Stimulated activated CD4-positive, alpha-beta T cell treated with anti-CD3 and anti-CD28 coated beads, Interleukin-15, amount 100 ng/mL, for 48 hours (primary cell): ENCODE data around the gene TXN.

ENCODE experiments used
- DNase-seq, 2 donors: peaks; one replicate each; pipeline ENCODE4 v3.0.0-alpha.2; 2020; ENCODE audit warnings: low read depth in 2 of 2

TXN gene

DNA sequence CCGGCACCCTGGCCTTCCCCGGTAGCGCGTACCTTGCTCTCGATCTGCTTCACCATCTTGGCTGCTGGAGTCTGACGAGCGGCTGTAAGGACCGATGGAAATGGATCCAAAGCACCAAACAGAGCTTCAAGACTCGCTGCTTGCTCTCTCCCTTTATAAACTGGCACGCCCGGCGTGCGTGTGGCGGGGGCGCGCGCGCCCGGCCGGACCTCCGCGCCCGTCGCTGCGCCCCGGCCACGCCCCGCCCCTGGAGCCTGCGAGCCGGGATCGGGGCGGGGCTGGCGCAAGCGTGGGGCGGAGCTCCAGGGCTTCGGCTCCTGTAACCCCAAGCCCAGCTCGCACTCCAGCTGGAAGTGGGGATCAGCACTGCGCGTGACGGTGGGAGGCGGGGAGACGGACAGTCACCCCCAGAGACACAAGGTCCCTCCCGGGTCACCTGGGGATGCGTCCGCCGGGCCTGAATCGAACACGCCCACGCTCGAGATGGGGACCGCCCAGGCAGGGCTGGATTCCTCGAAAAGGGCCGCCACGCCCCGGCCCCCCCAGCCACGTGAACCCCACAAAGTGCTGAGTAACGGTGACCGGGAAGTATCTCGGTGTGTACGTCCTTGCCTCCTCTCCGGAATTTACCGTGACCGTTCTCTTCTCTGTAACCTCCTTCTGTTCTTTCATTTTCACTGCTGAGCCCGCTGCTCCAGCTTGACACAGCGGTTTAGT, at the start of gene TXN:
Gene TXN, minus strand, starts transcription at position 128 of the 717 bp plus-strand sequence. Its CDS starts 72 bp downstream, at position 56.
- peak; percentile 81 to 87 for DNase-seq

DNA sequence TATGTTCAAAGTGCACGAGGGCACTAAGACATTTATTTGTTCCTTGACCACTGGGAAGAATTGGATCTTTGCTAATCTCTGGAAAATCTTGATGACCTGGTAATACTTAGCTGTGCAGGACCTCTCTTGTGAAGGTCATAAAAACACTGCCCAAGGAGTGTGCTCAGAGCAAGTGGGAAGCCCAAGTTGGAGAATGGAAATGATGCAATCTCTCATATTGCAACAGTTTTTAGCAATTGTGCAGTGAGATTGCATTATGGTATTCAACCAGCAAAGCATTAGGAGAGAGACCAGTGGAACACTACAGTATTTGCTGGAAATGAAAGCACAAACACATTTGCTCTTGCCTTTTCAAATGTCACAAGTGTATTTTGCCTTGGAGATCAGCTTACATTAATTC, 46.8 kb upstream of the TXN start:
- DNase-seq: no peak

DNA sequence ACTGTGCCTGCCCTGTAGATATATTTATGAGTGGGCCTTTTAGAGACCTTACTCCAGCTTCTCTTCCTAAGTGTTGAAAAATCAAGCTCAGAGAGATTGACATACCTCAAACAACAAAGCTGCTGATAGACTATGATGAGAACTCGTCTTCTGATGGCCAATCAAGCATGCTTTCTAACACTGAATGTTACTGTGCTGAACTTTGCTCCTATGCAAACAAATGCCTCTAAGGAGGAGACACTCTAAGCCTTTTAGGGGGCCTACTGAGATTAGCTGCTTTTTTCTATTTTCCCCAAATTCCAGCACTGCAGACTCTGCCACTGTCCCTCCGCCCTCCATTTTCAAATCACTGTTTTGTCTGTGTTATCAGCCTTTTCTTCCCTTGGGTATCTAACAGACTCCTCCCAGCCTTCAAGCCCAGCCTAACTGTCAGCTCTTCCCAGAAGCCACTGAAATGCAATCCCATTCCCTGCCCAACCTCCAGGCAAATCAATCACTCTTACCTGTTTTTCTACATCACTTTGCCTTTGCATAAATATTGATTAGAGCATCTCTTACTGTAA, 41.8 kb upstream of the TXN start:
- no peak for DNase-seq

DNA sequence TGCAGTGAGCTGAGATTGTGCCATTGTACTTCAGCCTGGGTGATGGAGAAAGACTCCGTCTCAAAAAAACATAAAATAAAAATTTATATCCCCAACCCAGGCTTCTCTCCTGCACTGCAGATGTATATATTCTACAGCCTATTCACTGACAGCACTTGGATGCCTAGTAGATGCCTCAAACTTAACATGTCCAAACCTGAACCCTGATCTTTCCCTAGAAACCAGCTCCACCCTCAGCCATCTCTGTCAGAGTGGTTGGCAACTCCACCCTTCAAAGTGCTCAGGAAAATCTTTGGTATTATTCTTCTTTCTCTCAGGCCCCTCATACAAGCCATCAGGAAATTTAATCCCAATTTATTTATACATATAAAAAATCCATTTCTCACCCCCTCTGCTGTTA, 36.9 kb upstream of the TXN start:
- DNase-seq: no peak

DNA sequence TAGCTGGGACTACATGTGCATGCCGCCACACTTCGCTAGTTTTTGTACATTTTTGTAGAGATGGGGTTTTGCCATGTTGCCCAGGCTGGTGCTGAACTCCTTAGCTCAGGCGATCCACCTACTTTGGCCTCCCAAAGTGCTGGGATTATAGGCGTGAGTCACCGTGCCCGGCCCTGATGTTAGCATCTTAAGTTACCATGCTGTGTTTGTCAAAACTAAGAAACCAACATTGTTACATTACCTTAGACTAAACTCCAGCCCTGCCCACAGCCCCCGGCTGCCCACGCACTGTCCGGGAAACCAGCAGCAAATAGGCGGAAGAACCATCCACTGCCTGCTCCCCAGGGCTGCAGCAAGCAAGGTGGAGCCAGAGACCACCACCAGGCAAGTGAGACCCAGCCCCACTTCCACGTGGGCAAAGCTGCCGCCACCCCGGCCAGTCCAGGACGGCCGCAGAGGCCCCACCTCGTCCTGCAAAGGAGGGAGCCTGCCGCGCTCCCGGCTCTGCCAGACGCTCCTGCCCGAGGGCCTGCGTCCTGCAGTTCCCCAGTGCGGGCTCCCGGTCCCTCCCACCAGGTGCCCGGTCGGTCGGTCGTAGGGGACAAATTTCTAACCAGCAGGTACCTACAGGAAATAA, 35.7 kb upstream of the TXN start:
- DNase-seq: no peak

DNA sequence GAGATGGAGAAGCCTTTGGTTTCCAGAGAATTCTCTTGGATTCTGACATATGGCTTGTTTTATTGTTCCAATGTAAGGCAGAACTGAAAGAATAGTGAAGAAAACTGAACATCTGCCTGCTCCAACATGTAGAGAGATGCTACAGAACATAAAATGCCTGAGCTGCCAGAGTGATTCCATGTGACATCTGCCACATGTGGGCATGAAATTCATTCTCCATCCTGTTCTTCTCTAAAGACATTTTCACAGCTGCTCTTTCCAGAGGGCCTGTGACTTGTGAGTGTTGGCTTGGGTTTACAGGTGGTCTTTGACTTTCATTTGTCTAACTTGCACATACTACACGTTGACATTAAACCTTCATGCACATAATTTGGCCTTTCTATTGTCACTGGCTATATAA, 33.7 kb upstream of the TXN start:
- no peak for DNase-seq

DNA sequence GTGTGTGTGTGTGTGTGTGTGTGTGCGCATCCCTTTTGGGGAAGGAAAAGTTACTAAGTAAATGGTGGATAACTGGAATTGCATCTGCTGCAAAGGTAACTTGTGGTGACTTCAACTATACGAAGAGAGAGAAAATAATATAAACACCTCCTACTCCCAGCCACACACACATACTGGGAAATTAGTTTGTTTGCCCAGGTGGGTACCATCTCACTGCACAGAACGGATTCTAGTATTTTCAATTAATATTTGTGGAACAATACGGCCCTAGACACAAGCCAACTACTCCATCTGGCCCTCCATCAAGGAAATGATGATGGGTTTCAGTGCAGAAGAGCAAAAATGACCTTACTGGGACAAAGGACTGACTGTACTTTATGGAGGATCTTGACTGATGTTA, 32.2 kb upstream of the TXN start:
- no peak for DNase-seq

DNA sequence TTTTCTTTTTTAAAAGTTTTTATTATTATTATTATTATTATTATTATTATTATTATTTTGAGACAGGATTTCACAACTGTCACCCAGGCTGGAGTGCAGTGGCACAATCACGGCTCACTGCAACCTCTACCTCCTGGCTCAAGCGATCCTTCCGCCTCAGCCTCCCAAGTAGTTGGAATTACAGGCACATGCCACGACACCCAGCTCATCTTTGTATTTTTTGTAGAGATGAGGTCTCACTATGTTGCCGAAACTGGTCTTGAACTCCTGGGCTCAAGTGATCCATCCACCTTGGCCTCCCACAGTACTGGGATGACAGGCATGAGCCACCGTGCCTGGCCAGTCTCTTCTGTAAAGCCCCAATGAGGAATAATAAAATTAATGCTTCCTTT, 31.0 kb upstream of the TXN start:
- no peak for DNase-seq

DNA sequence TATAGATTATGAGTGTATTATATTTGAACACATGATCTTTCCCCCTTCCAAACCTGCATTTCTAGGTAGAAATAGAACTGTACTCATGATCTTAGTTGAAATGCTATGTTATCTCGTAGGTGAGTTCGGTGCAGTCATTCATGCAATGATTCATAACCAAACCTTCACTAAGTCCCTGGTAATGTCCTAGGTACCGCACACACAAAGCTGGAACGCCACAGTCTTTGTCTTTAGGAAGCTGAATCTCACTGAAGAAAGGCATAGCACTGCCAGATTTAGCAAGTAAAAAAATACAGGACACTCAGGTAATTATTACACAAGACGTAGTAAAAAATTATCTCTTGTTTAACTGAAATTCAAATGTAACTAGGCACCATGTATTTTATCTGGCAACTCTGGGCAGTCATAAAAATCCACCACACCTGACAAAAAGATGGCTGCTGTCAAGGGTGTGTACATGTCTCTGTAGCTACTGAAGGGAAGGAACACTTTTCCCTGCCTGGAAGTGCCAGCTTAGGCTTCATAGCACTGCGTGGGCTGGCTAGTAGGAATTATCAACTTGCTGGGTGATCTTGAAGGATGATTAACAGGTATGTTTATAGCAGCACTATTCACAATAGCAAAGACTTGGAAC, 28.0 kb upstream of the TXN start:
- no peak for DNase-seq

DNA sequence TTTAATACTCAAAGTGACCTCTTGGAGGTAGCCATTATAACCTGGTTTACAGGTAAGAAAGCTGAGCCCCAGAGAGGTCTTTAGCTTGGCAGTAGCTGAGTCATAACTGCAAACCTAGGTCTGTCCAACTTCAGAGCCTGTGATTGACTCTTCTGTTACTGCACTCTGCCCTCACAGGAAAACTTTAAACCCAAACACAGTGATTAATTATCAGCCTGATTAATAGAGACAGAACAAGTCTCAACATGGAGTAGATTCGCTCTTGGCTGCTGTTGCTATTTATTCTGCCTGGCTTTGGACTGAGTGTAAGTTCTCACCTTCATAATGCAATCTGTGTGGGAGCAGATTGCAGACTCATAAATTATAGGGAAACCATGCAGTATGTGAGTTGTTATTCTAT, 27.4 kb upstream of the TXN start:
- no peak for DNase-seq

DNA sequence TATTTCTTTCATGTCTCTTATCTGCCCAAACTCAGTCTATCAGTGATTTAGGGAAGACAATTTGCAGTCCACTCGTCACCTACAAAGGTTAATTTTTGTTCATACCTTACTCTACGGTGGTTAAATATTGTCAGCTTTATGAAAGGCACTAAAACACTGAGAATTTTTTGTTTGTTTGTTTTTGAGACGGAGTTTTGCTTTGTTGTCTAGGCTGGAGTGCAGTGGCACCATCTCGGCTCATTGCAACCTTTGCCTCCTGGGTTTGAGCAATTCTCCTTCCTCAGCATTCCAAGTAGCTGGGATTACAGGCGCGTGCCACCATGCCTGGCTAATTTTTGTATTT, 26.4 kb upstream of the TXN start:
- no peak for DNase-seq

DNA sequence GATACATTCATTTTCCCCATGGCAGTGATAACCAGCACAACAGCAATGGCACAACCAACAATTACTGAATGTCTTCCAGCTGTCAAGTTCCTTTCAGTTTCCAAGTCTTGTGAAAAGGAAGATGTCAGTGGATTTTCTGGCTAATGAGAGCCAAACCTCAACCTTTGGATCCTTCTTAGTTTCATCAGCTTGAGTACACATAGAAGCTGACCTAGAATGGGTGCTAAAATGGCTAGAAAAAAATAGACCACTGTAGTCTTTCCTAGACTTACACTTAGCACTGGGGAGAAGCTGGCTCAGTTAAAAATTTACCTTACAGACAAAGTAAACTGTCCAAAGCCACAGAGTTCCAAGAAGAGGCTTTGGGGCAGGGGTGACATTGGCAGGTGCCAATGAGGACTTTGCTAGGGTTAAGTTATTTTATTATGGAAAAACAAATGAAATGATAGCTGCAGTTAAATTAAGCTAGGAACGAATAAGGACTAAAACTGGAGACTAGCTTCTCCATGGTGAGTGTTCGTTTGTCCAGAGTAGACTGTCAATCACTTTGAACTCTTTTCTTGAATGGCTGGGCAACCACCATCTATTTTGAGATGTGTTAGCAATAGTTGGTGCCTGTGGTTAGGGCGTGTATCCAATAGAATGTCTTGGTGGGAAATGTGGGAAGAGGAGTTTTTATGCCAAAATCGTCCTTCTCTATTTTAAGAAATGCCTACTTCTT, 25.9 kb upstream of the TXN start:
- no peak for DNase-seq

DNA sequence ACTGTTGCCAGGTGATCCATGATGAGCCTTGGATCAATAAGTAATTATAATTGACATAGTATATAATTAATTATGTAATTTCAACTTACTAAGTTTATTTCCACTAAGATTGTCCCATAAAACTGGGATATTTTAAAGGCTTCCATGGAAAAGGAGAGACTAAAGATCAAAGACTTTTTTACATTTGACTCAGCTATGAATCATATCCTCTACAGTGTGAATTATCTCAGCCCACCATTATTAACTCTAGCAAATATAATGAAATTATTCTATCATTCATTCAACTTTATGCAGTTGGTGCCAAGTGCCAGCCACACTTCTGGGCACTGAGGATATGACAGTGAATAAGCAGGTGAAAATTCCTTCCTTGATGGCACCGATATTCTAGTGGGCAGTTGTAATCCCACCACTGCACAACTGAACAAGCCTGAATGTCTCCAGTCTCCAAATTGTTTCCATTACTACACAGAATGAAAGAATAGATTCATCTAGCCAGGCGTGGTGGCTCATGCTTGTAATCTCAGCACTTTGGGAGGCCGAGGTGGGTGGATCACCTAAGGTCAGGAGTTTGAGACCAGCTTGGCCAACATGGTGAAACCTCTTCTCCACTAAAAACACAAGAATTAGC, 21.9 kb upstream of the TXN start:
- DNase-seq: no peak

DNA sequence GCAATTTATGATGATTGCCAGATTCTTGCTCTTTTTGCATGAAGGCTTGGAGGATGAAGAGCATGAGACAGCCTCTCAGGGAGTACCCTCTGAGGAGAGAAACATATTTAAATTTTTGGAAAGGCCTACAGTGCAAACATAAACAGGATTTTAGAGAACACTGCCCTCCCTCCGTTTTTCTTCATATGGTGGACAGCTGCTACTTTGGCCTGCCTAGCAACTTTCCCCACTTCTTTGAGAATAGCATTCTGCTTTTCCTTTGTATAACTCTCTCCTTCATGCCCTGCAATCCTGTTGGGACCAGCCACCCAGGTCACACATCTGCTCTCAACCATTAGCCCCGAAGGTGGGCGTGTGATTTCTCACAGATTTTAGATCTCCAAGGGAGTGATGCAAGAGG, 20.5 kb upstream of the TXN start:
- no peak for DNase-seq

DNA sequence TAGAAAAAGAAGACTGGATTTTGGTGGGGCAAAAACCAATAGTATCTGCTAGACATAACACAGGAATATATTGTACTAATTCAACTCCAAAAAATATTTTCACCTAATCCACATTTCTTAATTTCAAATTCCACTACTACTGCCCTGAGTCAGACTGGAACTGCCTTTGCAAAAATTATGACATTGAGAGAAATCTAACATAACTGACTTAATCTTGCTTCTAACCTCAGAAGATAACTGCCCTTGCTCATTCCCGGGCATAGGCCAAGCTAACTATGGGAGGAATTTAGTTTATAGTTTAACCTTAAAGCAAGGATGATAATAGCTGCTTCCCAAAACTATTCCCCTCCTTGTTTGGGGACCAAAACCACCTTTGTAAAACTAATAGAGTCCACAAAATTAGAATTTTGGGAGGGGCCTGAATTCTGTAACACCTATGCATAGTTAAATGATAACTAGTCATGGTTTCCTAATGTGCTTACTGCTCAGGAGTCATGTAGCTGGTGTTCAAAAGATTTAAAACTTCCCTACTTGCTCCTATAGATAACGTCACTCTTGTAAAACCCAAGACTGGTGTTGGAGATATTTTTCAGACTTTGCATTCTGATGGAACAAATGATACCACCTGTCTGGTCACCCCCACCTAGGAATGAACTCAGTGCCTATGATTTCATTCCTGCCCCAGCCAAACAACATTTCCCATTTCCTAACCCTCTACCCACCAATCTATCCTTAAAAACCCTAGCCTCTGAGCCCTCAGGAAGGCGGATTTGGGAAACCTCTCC, 14.1 kb upstream of the TXN start:
- no peak for DNase-seq

DNA sequence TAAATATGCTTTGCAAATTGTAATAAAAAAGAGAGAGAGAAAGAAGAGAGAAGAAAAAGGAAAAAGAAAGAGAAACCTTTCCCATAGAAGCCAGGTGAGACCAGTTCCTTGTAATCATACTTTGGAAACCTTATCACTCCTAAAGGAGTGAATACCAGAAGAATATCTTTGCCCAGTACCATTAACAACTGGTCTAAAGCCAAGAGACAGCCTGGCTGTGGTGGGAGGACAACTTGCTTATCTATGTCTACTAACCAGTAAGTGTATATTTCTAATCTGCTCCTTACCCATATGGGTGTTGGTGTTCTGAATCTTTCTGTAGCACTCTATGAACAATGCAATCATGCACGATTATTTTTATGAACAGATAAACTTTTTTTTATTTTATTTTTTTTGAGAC, 10.5 kb upstream of the TXN start:
- DNase-seq: no peak

DNA sequence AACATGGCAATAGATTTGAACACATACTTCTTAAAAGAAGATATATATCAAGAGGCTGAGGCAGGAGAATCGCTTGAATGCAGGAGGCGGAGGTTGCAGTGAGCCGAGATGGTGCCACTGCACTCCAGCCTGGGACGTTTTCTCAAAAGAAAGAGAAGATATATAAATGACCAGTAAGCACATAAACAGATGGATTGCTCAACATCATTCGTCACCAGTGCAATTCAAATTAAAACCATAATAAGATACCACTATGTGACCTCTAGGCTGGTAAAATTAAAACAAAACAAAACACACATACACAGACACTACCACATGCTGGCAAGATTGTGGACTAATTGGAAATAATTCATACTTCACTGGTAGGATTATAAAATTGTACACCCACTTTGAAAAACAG, 5.3 kb upstream of the TXN start:
- DNase-seq: no peak

DNA sequence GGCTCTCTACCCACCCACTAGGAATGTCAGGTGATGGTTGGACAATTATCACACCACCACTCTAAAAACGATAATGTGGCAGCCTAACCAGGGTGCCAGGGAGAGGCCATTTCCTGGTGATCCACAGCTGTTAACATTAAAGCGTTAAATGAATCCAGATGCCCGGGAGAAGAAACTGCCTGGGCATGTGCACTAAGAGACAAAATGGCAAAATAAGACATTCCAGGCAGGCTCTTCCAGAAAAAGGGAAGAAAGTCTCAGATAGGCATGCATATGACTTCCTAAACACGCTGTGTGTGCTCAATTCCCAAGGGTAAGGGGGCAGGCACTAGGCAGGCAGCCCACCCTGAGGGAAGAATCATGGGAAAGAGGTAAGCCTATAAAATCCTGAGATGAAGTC, 4.6 kb upstream of the TXN start:
- no peak for DNase-seq

DNA sequence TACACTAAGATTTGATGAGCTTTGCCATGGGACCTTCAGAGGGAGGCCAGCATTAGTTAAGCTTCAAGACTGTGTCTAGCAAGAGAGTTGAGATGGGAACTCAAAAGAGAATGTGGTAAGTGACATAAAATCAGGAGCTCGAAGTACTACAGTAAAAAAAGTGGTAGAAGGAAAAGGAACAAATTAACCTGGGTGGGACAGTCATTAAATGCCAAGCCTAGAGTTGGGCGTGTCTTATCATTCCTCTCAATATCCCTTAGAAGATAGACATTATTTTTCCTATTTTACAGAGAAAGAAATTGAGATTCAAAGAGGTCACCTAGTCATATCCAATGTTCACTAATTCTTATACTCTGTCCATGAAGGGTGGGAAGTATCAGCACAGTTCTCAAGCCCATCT, 3.3 kb upstream of the TXN start:
- DNase-seq: no peak

DNA sequence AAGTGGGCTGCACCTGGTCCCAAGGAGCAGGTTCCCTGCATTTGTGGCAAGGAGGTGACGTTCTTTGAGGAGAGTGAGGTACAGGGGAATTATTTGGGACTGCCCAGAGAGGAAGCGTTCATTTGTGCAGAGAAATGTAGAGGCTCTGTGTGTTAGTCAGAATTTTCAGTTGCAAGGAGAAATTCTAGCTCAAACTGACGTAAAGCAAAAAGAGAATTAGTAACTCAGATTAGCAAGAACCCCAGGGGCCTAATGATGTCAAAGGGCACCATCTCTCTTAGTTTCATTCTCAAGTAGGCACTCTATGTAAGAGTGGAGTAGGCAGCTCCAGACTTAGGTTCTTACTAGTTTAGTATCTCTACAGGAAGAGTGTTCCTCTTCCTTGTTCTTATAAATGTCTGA, 2.4 kb upstream of the TXN start:
- DNase-seq: no peak

DNA sequence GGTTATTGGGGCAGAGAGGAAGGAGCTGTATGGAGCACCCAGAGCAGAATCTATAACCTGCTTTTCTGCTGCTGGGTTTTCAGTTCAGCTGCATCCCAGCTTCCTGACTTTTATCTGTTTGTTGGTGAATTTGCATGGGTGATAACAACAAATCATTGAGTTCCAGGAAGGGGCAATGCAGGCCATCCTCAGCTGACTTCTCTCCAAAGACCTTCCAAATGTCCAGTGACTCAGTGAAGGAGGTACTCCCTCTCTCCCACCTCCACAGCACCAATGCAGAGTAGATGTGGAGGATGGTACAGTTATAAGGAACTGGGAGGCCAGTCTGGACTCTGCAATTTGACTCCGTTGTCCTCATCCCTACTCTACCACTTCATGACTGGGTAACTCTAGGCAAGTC, 1.6 kb upstream of the TXN start:
- DNase-seq: no peak
